HepG2 (cell line): Measurements from ENCODE around the gene PET100. TPM values are rescaled to one million over a fixed set of nuclear protein-coding genes. Genes with fewer than 3 reads are reported as not detected.
A peak's percentile ranks its signal among the peaks of the same experiment; 100 is the strongest.

Experiments
- ATAC-seq: fragments of 200-7000 bp; cut with Tn5 transposase; 3 replicates; pipeline ENCODE4 v1.9.1; 2020; ENCODE audit warnings: mild to moderate bottlenecking, moderate library complexity
- BruUV-seq: library from RNA; stranded (reverse); fragments of 400-500 nt; replicated peaks from 2 replicates; lab custom pipeline; 2021; lab: Mats Ljungman, UMichigan
- CTCF ChIA-PET: fragments of 300-600 bp; formaldehyde crosslinking; extraction: SDS; loops from one replicate; lab custom pipeline; 2021; ENCODE audit warnings: low total read pairs, inconsistent platforms, low intra/inter-chr PET ratio; lab: Yijun Ruan, JAX
- POLR2A ChIA-PET: fragments of 350-600 bp; sonication (Branson Sonifier 250); formaldehyde crosslinking; loops from one replicate; lab custom pipeline; 2020; ENCODE audit warnings: antibody characterized with exemption, inconsistent platforms; lab: Yijun Ruan, JAX
- DNase-seq: peaks from one replicate; pipeline ENCODE4 v3.0.0-alpha.2; 2015; ENCODE audit warnings: low spot score
- FAIRE-seq: peaks from 3 replicates; lab custom pipeline; 2011; peaks lifted over from hg19 to GRCh38; lab: Jason Lieb, UNC
- H2AFZ ChIP-seq: one replicate; pipeline ENCODE4 v1.6.1; 2011; ENCODE audit warnings: low read length, inconsistent platforms
- H3K27ac ChIP-seq: fragments of 300-600 bp; 3 replicates; pipeline ENCODE4 v1.8.0; 2011; ENCODE audit warnings: mixed run types, mild to moderate bottlenecking, mixed read lengths, low read length, inconsistent platforms; ENCODE audit not compliant: insufficient read depth; ENCODE audit errors: extremely low read length
- H3K27me3 ChIP-seq, 2 experiments: fragments of 200-600 bp in 1 of 2; 2 replicates in 1 of 2; 3 replicates in 1 of 2; pipeline versions ENCODE4 v1.6.0 to v1.8.0; 2011; ENCODE audit warnings: low read length in 2 of 2, mild to moderate bottlenecking in 2 of 2, moderate library complexity in 2 of 2, inconsistent platforms in 1 of 2; ENCODE audit not compliant: insufficient read depth in 2 of 2, control insufficient read depth in 1 of 2
- H3K36me3 ChIP-seq, 2 experiments: fragments of 200-600 bp in 1 of 2; replicated peaks in 1 of 2; 2 replicates in 1 of 2; 3 replicates in 1 of 2; pipeline versions ENCODE4 v1.5.1 to v1.8.0; 2011; ENCODE audit warnings: low read length in 2 of 2, inconsistent platforms in 1 of 2; ENCODE audit not compliant: insufficient read depth in 2 of 2, control insufficient read depth in 1 of 2
- H3K4me1 ChIP-seq: 2 replicates; pipeline ENCODE4 v1.5.1; 2012; ENCODE audit warnings: low read length, inconsistent platforms; ENCODE audit not compliant: insufficient read depth
- H3K4me2 ChIP-seq: 2 replicates; pipeline ENCODE4 v1.6.0; 2011; ENCODE audit warnings: low read depth, low read length, inconsistent platforms
- H3K4me3 ChIP-seq, 3 experiments: fragments of 200-600 bp in 1 of 3; sonication (generic), shearing (Covaris generic) in 1 of 3; replicated peaks in 1 of 3; 2 replicates each; pipeline ENCODE4 v1.5.1; 2011 to 2016; ENCODE audit warnings: low read length in 3 of 3, inconsistent platforms in 2 of 3, low read depth in 2 of 3, mild to moderate bottlenecking in 2 of 3, control low read depth in 1 of 3, mixed read lengths in 1 of 3; ENCODE audit not compliant: insufficient read depth in 1 of 3
- H3K79me2 ChIP-seq: one replicate; pipeline ENCODE4 v1.6.1; 2011; ENCODE audit warnings: low read length, inconsistent platforms; ENCODE audit not compliant: insufficient read depth
- H3K9ac ChIP-seq: 2 replicates; pipeline ENCODE4 v1.6.0; 2011; ENCODE audit warnings: mild to moderate bottlenecking, low read depth, low read length, inconsistent platforms; ENCODE audit not compliant: insufficient read depth
- H3K9me3 ChIP-seq: 2 replicates; pipeline ENCODE4 v1.5.1; 2012; ENCODE audit warnings: mild to moderate bottlenecking, low read length
- H4K20me1 ChIP-seq: 2 replicates; pipeline ENCODE4 v1.6.0; 2011; ENCODE audit warnings: inconsistent platforms, mild to moderate bottlenecking, low read length, moderate library complexity; ENCODE audit not compliant: insufficient read depth
- AGO2 ChIP-seq: fragments of 200-400 bp; formaldehyde crosslinking; optimal IDR thresholded peaks from 2 replicates; pipeline ENCODE3; 2017; ENCODE audit warnings: mild to moderate bottlenecking, low read depth, low read length, moderate library complexity
- ATAD3A ChIP-seq: sonication (generic); formaldehyde crosslinking; IDR thresholded peaks from 2 replicates; pipeline ENCODE4 v1.4.0; 2020; ENCODE audit warnings: missing genetic modification reagents
- CCAR2 ChIP-seq: fragments of 200-400 bp; formaldehyde crosslinking; optimal IDR thresholded peaks from 2 replicates; pipeline ENCODE3; 2018; ENCODE audit warnings: low read depth, mild to moderate bottlenecking, low read length, moderate library complexity
- ELF3 ChIP-seq: IDR thresholded peaks from 2 replicates; pipeline ENCODE4 v1.6.1; 2016; ENCODE audit warnings: missing genetic modification reagents, missing compliant biosample characterization
- NFKBIZ ChIP-seq: IDR thresholded peaks from 2 replicates; pipeline ENCODE4 v1.6.1; 2018; ENCODE audit warnings: missing genetic modification reagents, missing compliant biosample characterization
- PCBP1 ChIP-seq: fragments of 200-400 bp; formaldehyde crosslinking; IDR thresholded peaks from 2 replicates; pipeline ENCODE4 v1.6.1; 2017; ENCODE audit warnings: mild to moderate bottlenecking, low read depth, low read length, borderline replicate concordance
- PRDM10 ChIP-seq: sonication (generic); formaldehyde crosslinking; IDR thresholded peaks from 2 replicates; pipeline ENCODE4 v1.4.0; 2020; ENCODE audit warnings: low read depth, missing genetic modification reagents
- RARA ChIP-seq: IDR thresholded peaks from 2 replicates; pipeline ENCODE4 v1.6.1; 2016; ENCODE audit warnings: missing genetic modification reagents, missing compliant biosample characterization
- RBFOX2 ChIP-seq: fragments of 200-400 bp; formaldehyde crosslinking; IDR thresholded peaks from 2 replicates; pipeline ENCODE4 v1.6.1; 2017; ENCODE audit warnings: low read depth, mild to moderate bottlenecking, low read length
- SALL2 ChIP-seq: sonication (generic); formaldehyde crosslinking; IDR thresholded peaks from 2 replicates; pipeline ENCODE4 v1.8.1; 2023; ENCODE audit warnings: mild to moderate bottlenecking, missing genetic modification reagents, inconsistent platforms
- TERF1 ChIP-seq: sonication (generic); formaldehyde crosslinking; IDR thresholded peaks from 2 replicates; pipeline ENCODE4 v1.8.0; 2022; ENCODE audit warnings: mild to moderate bottlenecking, missing genetic modification reagents, moderate library complexity
- TRIM24 ChIP-seq: sonication (generic); formaldehyde crosslinking; IDR thresholded peaks from 2 replicates; pipeline ENCODE4 v1.8.0; 2022; ENCODE audit warnings: mild to moderate bottlenecking, missing genetic modification reagents
- ZNF136 ChIP-seq: sonication (generic); formaldehyde crosslinking; IDR thresholded peaks from 2 replicates; pipeline ENCODE4 v1.8.1; 2022; ENCODE audit warnings: low read depth, mild to moderate bottlenecking, moderate library complexity, missing genetic modification reagents
- ZNF720 ChIP-seq: sonication (generic); formaldehyde crosslinking; IDR thresholded peaks from 2 replicates; pipeline ENCODE4 v1.4.0; 2020; ENCODE audit warnings: missing genetic modification reagents
- ZSCAN31 ChIP-seq: sonication (generic); formaldehyde crosslinking; IDR thresholded peaks from 2 replicates; pipeline ENCODE4 v1.5.0; 2020; ENCODE audit warnings: low read depth, mild to moderate bottlenecking, missing genetic modification reagents
- WGBS: methylation state at CpG from one replicate; pipeline ENCODE4 v1.1.6; 2017; ENCODE audit warnings: low lambda C conversion rate; 5-methylcytosine and 5-hydroxymethylcytosine counted together
- in situ Hi-C: cut with HindIII; loops from 2 replicates; pipeline ENCODE4 v1.10.0; 2017; ENCODE audit warnings: low pct_unique_long_range_greater_than_20kb; ENCODE audit not compliant: extremely low pct_ligation_motif_present
- intact Hi-C: fragments of 100-400 bp; cut with micrococcal nuclease; formaldehyde crosslinking; loops from one replicate; pipeline ENCODE4 v1.10.0; 2022; ENCODE audit not compliant: unreplicated experiment
- polyA plus RNA-seq, 8 experiments: library from polyadenylated mRNA; depleted of rRNA in 3 of 8; stranded (reverse) in 7 of 8; unstranded in 1 of 8; fragments of >200 nt; fragmentation: Illumina TruSeq in 4 of 8; extraction: Trizol in 4 of 8; gene quantifications; 2 replicates each; pipeline versions ENCODE4 v1.2.1 to v1.2.3, GENCODE V29; 2011 to 2016; ENCODE audit warnings: low read depth in 4 of 8, missing spikeins in 1 of 8, mixed read lengths in 1 of 8; ENCODE audit not compliant: insufficient read depth in 1 of 8
- total RNA-seq, 5 experiments: library from RNA; depleted of rRNA; stranded (reverse); fragments of >200 nt; fragmentation: Illumina TruSeq; extraction: Trizol; gene quantifications; 2 replicates each; pipeline ENCODE4 v1.2.3, GENCODE V29; 2016; ENCODE audit warnings: low read depth in 1 of 5
- TF ChIP-seq, protein P1 (sequence below): sonication (generic); formaldehyde crosslinking; IDR thresholded peaks from 2 replicates; pipeline ENCODE4 v1.4.0; 2020; ENCODE audit warnings: missing genetic modification reagents
- TF ChIP-seq, protein P2 (sequence below): sonication (generic); formaldehyde crosslinking; IDR thresholded peaks from 2 replicates; pipeline ENCODE4 v1.4.0; 2020; ENCODE audit warnings: missing genetic modification reagents

PET100 gene
- total and polyA plus RNA-seq, 2 of the 13 experiments (the other 11 are each of a cell fraction or from before 2014, with no cell fraction given), result 22.3 to 66.5 TPM

DNA sequence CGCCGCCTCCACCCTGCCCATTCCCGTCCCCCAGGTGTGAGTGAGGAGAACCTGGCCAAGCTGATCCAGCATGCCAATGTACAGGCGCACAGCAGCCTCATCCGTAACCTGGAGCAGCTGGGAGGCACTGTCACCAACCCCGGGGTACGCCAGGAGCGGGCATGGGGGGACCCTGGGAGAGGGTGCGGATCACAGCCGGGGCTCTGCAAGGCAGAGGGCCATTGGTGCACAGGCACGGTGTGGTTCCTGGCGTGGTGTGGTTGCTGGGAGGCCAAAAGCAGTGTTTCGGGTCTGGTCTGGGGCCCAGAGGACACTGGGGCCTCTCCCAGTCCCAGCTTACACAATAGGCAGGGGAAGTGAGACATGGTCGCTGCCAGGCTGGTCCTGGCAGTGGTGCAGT, 15.6 kb downstream of the PET100 start:
- Histone ChIP-seq H3K9ac (no peak overlapping the region), H3K27ac (no peak overlapping the region), H4K20me1 (no peaks in the 10 kb centered on the region), H3K4me3 (no peak overlapping the region), H3K27me3 (no peaks in the 10 kb centered on the region), H3K79me2 (no peaks in the 10 kb centered on the region), H3K4me1 (no peaks in the 10 kb centered on the region), H3K4me2 (no peak overlapping the region), H3K36me3 (no peaks in the 10 kb centered on the region), H3K9me3 (no peaks in the 10 kb centered on the region), H2AFZ (no peak overlapping the region)
- ATAC-seq (no peak), DNase-seq (no peak), FAIRE-seq (no peak)
- in situ Hi-C loops (no loop called here), intact Hi-C loops (no loop called here)
- ChIA-PET CTCF (no interaction called here), POLR2A (no interaction called here)
- BruUV-seq, result no TSS peak
- 100% methylated on average over 11 of the region's 14 CpGs for WGBS
- TF ChIP-seq RARA (CRISPR knock-in tag) (no peak), AGO2 (peak; percentile 72), NFKBIZ (CRISPR knock-in tag) (no peak), SALL2 (CRISPR knock-in tag) (no peak), PCBP1 (no peak), ZNF136 (CRISPR knock-in tag) (no peak), TERF1 (CRISPR knock-in tag) (no peak), PRDM10 (CRISPR knock-in tag) (no peak), RBFOX2 (peak; percentile 30; the same call in 1 of the 2 replicates), ZNF720 (no peak), ELF3 (CRISPR knock-in tag) (no peak), ATAD3A (CRISPR knock-in tag) (no peak), ZSCAN31 (no peak), CCAR2 (no peak), TRIM24 (CRISPR knock-in tag) (no peak)
- TF ChIP-seq, protein P1, sequence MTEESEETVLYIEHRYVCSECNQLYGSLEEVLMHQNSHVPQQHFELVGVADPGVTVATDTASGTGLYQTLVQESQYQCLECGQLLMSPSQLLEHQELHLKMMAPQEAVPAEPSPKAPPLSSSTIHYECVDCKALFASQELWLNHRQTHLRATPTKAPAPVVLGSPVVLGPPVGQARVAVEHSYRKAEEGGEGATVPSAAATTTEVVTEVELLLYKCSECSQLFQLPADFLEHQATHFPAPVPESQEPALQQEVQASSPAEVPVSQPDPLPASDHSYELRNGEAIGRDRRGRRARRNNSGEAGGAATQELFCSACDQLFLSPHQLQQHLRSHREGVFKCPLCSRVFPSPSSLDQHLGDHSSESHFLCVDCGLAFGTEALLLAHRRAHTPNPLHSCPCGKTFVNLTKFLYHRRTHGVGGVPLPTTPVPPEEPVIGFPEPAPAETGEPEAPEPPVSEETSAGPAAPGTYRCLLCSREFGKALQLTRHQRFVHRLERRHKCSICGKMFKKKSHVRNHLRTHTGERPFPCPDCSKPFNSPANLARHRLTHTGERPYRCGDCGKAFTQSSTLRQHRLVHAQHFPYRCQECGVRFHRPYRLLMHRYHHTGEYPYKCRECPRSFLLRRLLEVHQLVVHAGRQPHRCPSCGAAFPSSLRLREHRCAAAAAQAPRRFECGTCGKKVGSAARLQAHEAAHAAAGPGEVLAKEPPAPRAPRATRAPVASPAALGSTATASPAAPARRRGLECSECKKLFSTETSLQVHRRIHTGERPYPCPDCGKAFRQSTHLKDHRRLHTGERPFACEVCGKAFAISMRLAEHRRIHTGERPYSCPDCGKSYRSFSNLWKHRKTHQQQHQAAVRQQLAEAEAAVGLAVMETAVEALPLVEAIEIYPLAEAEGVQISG, result no peak
- TF ChIP-seq, protein P2, sequence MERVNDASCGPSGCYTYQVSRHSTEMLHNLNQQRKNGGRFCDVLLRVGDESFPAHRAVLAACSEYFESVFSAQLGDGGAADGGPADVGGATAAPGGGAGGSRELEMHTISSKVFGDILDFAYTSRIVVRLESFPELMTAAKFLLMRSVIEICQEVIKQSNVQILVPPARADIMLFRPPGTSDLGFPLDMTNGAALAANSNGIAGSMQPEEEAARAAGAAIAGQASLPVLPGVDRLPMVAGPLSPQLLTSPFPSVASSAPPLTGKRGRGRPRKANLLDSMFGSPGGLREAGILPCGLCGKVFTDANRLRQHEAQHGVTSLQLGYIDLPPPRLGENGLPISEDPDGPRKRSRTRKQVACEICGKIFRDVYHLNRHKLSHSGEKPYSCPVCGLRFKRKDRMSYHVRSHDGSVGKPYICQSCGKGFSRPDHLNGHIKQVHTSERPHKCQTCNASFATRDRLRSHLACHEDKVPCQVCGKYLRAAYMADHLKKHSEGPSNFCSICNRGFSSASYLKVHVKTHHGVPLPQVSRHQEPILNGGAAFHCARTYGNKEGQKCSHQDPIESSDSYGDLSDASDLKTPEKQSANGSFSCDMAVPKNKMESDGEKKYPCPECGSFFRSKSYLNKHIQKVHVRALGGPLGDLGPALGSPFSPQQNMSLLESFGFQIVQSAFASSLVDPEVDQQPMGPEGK (CRISPR knock-in tag), result no peak
